PC-9 (cell line): ENCODE measurements around the gene ACYP2. TPM values are rescaled to one million over a fixed set of nuclear protein-coding genes. Genes with fewer than 3 reads are reported as not detected.
"Not testable (repeated sequence)": the region's sequence is repeated elsewhere in the genome, so short reads cannot be mapped to it uniquely, and the experiment has no call there.

Source experiments
- BruUV-seq: library from RNA; stranded (reverse); fragments of 400-500 nt; replicated peaks from 2 replicates; lab custom pipeline; 2021; lab: Mats Ljungman, UMichigan
- CTCF ChIA-PET: fragments of 300-600 bp; sonication (Branson Sonifier 250); formaldehyde crosslinking; loops from one replicate; lab custom pipeline; 2022; ENCODE audit warnings: antibody characterized with exemption; lab: Charles Lee
- POLR2A ChIA-PET: fragments of 300-600 bp; sonication (Branson Sonifier 250); formaldehyde crosslinking; loops from one replicate; lab custom pipeline; 2022; ENCODE audit warnings: antibody characterized with exemption; ENCODE audit not compliant: unreplicated experiment; lab: Charles Lee
- DNase-seq, 2 experiments: peaks; one replicate each; pipeline versions ENCODE4 v3.0.0 to v3.0.0-alpha.2; 2015 to 2022; ENCODE audit warnings: mixed read lengths in 1 of 2
- H2AFZ ChIP-seq: fragments of 200-600 bp; sonication (generic); 2 replicates; pipeline ENCODE4 v1.8.1; 2017; ENCODE audit warnings: antibody characterized with exemption
- H3F3A ChIP-seq: fragments of 200-600 bp; sonication (generic); 2 replicates; pipeline ENCODE4 v1.8.1; 2017; ENCODE audit warnings: antibody characterized with exemption, mild to moderate bottlenecking, low read depth; ENCODE audit not compliant: insufficient read depth
- H3K27ac ChIP-seq: fragments of 200-600 bp; sonication (generic); 2 replicates; pipeline ENCODE4 v1.6.1; 2016; ENCODE audit warnings: mixed run types
- H3K27me3 ChIP-seq: fragments of 200-600 bp; sonication (generic); 2 replicates; pipeline ENCODE4 v1.6.1; 2016; ENCODE audit warnings: low read depth, mixed run types; ENCODE audit not compliant: insufficient read depth
- H3K36me3 ChIP-seq: fragments of 200-600 bp; sonication (generic); 2 replicates; pipeline ENCODE4 v1.6.1; 2016; ENCODE audit warnings: low read depth, mixed run types
- H3K4me1 ChIP-seq: fragments of 200-600 bp; sonication (generic); replicated peaks from 2 replicates; pipeline ENCODE4 v1.6.1; 2016; ENCODE audit warnings: mixed run types; ENCODE audit not compliant: insufficient read depth
- H3K4me2 ChIP-seq: fragments of 200-600 bp; sonication (generic); 2 replicates; pipeline ENCODE4 v1.6.1; 2017; ENCODE audit warnings: mixed run types
- H3K4me3 ChIP-seq: fragments of 200-600 bp; sonication (generic); 2 replicates; pipeline ENCODE4 v1.6.1; 2016; ENCODE audit warnings: mixed run types
- H3K79me2 ChIP-seq: fragments of 200-600 bp; sonication (generic); 2 replicates; pipeline ENCODE4 v1.6.1; 2017; ENCODE audit warnings: low read depth, mixed run types
- H3K9me2 ChIP-seq: fragments of 200-600 bp; sonication (generic); 2 replicates; pipeline ENCODE4 v1.8.1; 2017; ENCODE audit warnings: mild to moderate bottlenecking; ENCODE audit not compliant: insufficient read depth
- H3K9me3 ChIP-seq: fragments of 200-600 bp; sonication (generic); 2 replicates; pipeline ENCODE4 v1.8.1; 2016; ENCODE audit warnings: low read depth; ENCODE audit not compliant: insufficient read depth
- H4K20me1 ChIP-seq: fragments of 200-600 bp; sonication (generic); 2 replicates; pipeline ENCODE4 v1.8.1; 2017; ENCODE audit not compliant: insufficient read depth
- EZH2 ChIP-seq: fragments of 200-600 bp; sonication (generic); IDR thresholded peaks from 2 replicates; pipeline ENCODE4 v1.8.0; 2017; ENCODE audit warnings: antibody characterized with exemption, low read depth
- intact Hi-C: fragments of 100-400 bp; cut with micrococcal nuclease; formaldehyde crosslinking; loops from one replicate; pipeline ENCODE4 v1.10.0; 2022; ENCODE audit not compliant: unreplicated experiment
- total RNA-seq: library from RNA; stranded (reverse); gene quantifications from 2 replicates; pipeline ENCODE4 v1.2.3, GENCODE V29; 2021
- TF ChIP-seq, protein P1 (sequence below): fragments of 200-600 bp; sonication (generic); conservative IDR thresholded peaks from 2 replicates; pipeline ENCODE4 v1.6.1; 2017; ENCODE audit warnings: mixed run types, antibody characterized with exemption, mild to moderate bottlenecking, moderate library complexity

Gene ACYP2
- total RNA-seq, 1 experiment from 2014 or later, result 25.9 TPM

DNA sequence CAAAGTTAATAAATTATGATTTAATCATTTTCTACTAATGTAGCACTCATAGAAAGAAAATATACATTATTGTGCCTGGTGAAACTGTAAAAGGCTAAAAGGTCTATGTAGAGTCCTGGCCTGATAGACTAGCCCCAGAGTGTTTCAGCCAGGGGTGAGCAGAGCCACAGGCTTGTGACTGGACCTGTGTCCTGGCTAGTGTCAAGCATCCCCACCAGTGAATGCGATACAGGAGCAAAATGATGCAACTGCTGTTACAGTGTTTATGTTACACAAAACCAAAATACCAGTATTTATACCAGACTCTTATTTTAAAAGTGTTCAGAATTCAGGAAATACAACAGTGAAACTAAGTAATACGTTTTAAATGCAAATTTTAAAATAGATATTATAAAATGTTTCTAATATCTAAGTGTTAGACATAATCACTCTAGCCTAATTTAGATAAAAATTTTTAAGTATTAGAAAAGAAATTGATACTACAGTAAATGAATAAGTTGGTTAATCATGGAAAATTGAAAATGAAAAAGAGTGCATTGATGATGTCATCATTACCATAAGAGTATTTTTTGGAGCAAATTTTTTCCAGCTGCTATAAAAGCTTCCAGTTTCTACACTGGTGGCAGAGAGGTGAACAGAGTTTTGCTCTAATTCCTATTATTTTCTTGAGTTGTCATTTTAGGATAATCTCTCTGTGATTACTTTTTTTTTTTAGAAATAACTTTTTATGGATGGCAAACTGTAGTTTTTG lies 146.8 kb downstream of the ACYP2 start:
- Histone ChIP-seq H3K27ac (no peak overlapping the region), H3K79me2 (no peaks in the 10 kb centered on the region), H4K20me1 (no peaks in the 10 kb centered on the region), H3K9me2 (0 out of 2 replicates have a peak, but pooled peaks cover 7% of the 10 kb centered on the region), H3K9me3 (peaks cover 4% of the 10 kb centered on the region; the same call in 1 of the 2 replicates), H3K4me2 (no peak overlapping the region), H3K4me3 (no peak overlapping the region), H3K27me3 (no peaks in the 10 kb centered on the region), H3F3A (no peaks in the 10 kb centered on the region), H3K36me3 (no peaks in the 10 kb centered on the region), H3K4me1 (no peaks in the 10 kb centered on the region), H2AFZ (no peak overlapping the region)
- ChIA-PET POLR2A (no interaction called here), CTCF (no interaction called here)
- intact Hi-C loops, result no loop called here
- no TSS peak for BruUV-seq
- TF ChIP-seq EZH2, result no peak
- TF ChIP-seq, protein P1, sequence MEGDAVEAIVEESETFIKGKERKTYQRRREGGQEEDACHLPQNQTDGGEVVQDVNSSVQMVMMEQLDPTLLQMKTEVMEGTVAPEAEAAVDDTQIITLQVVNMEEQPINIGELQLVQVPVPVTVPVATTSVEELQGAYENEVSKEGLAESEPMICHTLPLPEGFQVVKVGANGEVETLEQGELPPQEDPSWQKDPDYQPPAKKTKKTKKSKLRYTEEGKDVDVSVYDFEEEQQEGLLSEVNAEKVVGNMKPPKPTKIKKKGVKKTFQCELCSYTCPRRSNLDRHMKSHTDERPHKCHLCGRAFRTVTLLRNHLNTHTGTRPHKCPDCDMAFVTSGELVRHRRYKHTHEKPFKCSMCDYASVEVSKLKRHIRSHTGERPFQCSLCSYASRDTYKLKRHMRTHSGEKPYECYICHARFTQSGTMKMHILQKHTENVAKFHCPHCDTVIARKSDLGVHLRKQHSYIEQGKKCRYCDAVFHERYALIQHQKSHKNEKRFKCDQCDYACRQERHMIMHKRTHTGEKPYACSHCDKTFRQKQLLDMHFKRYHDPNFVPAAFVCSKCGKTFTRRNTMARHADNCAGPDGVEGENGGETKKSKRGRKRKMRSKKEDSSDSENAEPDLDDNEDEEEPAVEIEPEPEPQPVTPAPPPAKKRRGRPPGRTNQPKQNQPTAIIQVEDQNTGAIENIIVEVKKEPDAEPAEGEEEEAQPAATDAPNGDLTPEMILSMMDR, result no peak
- DNase-seq, result no peak

DNA sequence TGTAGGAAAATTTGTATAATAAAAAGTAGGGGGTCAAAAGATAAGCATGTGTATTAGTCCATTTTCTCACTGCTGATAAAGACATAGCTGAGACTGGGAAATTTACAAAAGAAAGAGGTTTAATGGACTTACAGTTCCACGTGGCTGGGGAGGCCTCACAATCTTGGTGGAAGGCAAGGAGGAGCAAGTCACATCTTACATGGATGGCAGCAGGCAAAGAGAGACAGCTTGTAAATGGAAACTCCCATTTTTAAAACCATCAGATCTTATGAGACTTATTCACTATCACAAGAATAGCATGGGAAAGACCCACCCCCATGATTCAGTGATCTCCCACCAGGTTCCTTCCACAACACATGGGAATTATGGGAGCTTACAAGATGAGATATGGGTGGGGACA lies 149.7 kb downstream of the ACYP2 start:
- H3K79me2 ChIP-seq, H3K9me2 ChIP-seq, H3F3A ChIP-seq, H3K27ac ChIP-seq, BruUV-seq, POLR2A ChIA-PET, CTCF ChIA-PET, DNase-seq, H3K4me2 ChIP-seq, H2AFZ ChIP-seq, intact Hi-C loops, H3K36me3 ChIP-seq, H4K20me1 ChIP-seq, H3K27me3 ChIP-seq, H3K4me3 ChIP-seq, H3K9me3 ChIP-seq, H3K4me1 ChIP-seq: not testable (repeated sequence)

DNA sequence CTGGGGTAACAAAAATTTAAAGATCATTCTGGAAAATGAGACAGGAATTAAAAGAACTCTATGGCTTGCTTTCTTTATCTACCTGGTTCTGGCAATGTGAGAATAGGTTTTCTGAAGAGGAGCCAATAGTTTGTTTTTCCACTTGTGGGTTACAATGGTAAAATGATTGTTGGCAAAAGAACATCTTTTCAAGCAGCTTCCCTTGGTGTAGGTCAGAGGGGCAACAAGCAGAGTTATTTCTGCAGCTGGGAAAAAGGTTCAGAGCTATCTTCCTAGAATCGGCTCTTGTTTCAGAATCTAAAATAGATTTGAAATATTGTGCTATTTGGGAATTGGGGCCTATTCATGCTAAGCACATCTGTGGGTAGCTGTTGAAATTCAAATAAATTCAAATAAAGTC lies 152.2 kb downstream of the ACYP2 start:
- Histone ChIP-seq H3K4me2 (no peak overlapping the region), H3K27ac (no peak overlapping the region), H3K79me2 (no peaks in the 10 kb centered on the region), H4K20me1 (no peaks in the 10 kb centered on the region), H2AFZ (no peak overlapping the region), H3K9me3 (peaks cover 4% of the 10 kb centered on the region; the same call in 1 of the 2 replicates), H3F3A (no peaks in the 10 kb centered on the region), H3K27me3 (no peaks in the 10 kb centered on the region), H3K4me1 (no peaks in the 10 kb centered on the region), H3K36me3 (no peaks in the 10 kb centered on the region), H3K9me2 (no peaks in the 10 kb centered on the region), H3K4me3 (no peak overlapping the region)
- no peak for DNase-seq
- TF ChIP-seq, protein P1, result no peak
- TF ChIP-seq EZH2, result no peak
- no TSS peak for BruUV-seq
- CTCF ChIA-PET, result no interaction called here
- POLR2A ChIA-PET, result no interaction called here
- intact Hi-C loops, result no loop called here
